SK-N-SH treated with all-trans-retinoic acid at 6 μM for 48 hours (cell line): Measurements from ENCODE around the gene DPYSL4.

Experiments used
- ATAC-seq: fragments of 200-7000 bp; cut with Tn5 transposase; 3 replicates; pipeline ENCODE4 v1.9.1; 2020; ENCODE audit warnings: mild to moderate bottlenecking, moderate library complexity
- ARNTL ChIP-seq: fragments of 450-650 bp; formaldehyde crosslinking; IDR thresholded peaks from 2 replicates; pipeline ENCODE4 v1.5.0; 2020; ENCODE audit warnings: low read depth, mild to moderate bottlenecking, moderate library complexity, borderline replicate concordance
- CSDC2 ChIP-seq: fragments of 250-450 bp; sonication (Bioruptor Pico); IDR thresholded peaks from 2 replicates; pipeline ENCODE4 v1.5.0; 2020; ENCODE audit warnings: mild to moderate bottlenecking, moderate library complexity
- ESRRG ChIP-seq: fragments of 250-450 bp; sonication (Bioruptor Pico); IDR thresholded peaks from 2 replicates; pipeline ENCODE4 v1.6.1; 2021; ENCODE audit warnings: mild to moderate bottlenecking
- GLIS3 ChIP-seq: fragments of 250-450 bp; sonication (Bioruptor Pico); IDR thresholded peaks from 2 replicates; pipeline ENCODE4 v1.5.0; 2020; ENCODE audit warnings: mild to moderate bottlenecking, moderate library complexity
- OSR1 ChIP-seq: fragments of 250-450 bp; sonication (Bioruptor Pico); IDR thresholded peaks from 2 replicates; pipeline ENCODE4 v1.8.0; 2022; ENCODE audit warnings: moderate library complexity, mild to moderate bottlenecking, inconsistent platforms
- PATZ1 ChIP-seq: fragments of 250-450 bp; sonication (Bioruptor Pico); IDR thresholded peaks from 2 replicates; pipeline ENCODE4 v1.8.0; 2020; ENCODE audit warnings: mild to moderate bottlenecking, moderate library complexity, borderline replicate concordance
- POU6F1 ChIP-seq: fragments of 250-450 bp; sonication (Bioruptor Pico); IDR thresholded peaks from 2 replicates; pipeline ENCODE4 v1.8.0; 2021; ENCODE audit warnings: low read depth, mild to moderate bottlenecking, moderate library complexity, borderline replicate concordance
- PPARA ChIP-seq: fragments of 250-450 bp; sonication (Bioruptor Pico); IDR thresholded peaks from 2 replicates; pipeline ENCODE4 v1.5.0; 2020; ENCODE audit warnings: mild to moderate bottlenecking, borderline replicate concordance
- RARB ChIP-seq: fragments of 250-450 bp; sonication (Bioruptor Pico); IDR thresholded peaks from 2 replicates; pipeline ENCODE4 v1.8.0; 2021; ENCODE audit warnings: mild to moderate bottlenecking, moderate library complexity
- SNAI2 ChIP-seq: fragments of 250-450 bp; sonication (Bioruptor Pico); IDR thresholded peaks from 2 replicates; pipeline ENCODE4 v1.5.0; 2020; ENCODE audit warnings: mild to moderate bottlenecking, moderate library complexity
- TCF4 ChIP-seq: fragments of 250-450 bp; sonication (Bioruptor Pico); IDR thresholded peaks from 2 replicates; pipeline ENCODE4 v1.8.0; 2021; ENCODE audit warnings: mild to moderate bottlenecking, moderate library complexity, borderline replicate concordance
- TOX ChIP-seq: fragments of 250-450 bp; sonication (Bioruptor Pico); IDR thresholded peaks from 2 replicates; pipeline ENCODE4 v1.8.0; 2021; ENCODE audit warnings: mild to moderate bottlenecking, moderate library complexity, borderline replicate concordance
- ZFP3 ChIP-seq: fragments of 250-450 bp; sonication (Bioruptor Pico); IDR thresholded peaks from 2 replicates; pipeline ENCODE4 v1.5.0; 2020; ENCODE audit warnings: mild to moderate bottlenecking, moderate library complexity
- ZFP30 ChIP-seq: fragments of 450-650 bp; formaldehyde crosslinking; IDR thresholded peaks from 2 replicates; pipeline ENCODE4 v1.5.0; 2022; ENCODE audit warnings: mild to moderate bottlenecking, moderate library complexity
- ZNF565 ChIP-seq: fragments of 450-650 bp; formaldehyde crosslinking; conservative IDR thresholded peaks from 2 replicates; pipeline ENCODE4 v1.5.0; 2020; ENCODE audit warnings: low read depth, mild to moderate bottlenecking, moderate library complexity
- ZNF70 ChIP-seq: fragments of 450-650 bp; formaldehyde crosslinking; IDR thresholded peaks from 2 replicates; pipeline ENCODE4 v1.5.0; 2020; ENCODE audit warnings: mild to moderate bottlenecking, moderate library complexity
- ZNF8 ChIP-seq: fragments of 450-650 bp; formaldehyde crosslinking; IDR thresholded peaks from 2 replicates; pipeline ENCODE4 v1.5.0; 2020; ENCODE audit warnings: mild to moderate bottlenecking, moderate library complexity
- TF ChIP-seq, protein P1 (sequence below): fragments of 250-450 bp; sonication (Bioruptor Pico); IDR thresholded peaks from 2 replicates; pipeline ENCODE4 v1.5.0; 2020; ENCODE audit warnings: mild to moderate bottlenecking, moderate library complexity
- TF ChIP-seq, protein P2 (sequence below): fragments of 250-450 bp; sonication (Bioruptor Pico); IDR thresholded peaks from 2 replicates; pipeline ENCODE4 v1.5.1; 2021; ENCODE audit warnings: mild to moderate bottlenecking, moderate library complexity

The DPYSL4 gene

DNA sequence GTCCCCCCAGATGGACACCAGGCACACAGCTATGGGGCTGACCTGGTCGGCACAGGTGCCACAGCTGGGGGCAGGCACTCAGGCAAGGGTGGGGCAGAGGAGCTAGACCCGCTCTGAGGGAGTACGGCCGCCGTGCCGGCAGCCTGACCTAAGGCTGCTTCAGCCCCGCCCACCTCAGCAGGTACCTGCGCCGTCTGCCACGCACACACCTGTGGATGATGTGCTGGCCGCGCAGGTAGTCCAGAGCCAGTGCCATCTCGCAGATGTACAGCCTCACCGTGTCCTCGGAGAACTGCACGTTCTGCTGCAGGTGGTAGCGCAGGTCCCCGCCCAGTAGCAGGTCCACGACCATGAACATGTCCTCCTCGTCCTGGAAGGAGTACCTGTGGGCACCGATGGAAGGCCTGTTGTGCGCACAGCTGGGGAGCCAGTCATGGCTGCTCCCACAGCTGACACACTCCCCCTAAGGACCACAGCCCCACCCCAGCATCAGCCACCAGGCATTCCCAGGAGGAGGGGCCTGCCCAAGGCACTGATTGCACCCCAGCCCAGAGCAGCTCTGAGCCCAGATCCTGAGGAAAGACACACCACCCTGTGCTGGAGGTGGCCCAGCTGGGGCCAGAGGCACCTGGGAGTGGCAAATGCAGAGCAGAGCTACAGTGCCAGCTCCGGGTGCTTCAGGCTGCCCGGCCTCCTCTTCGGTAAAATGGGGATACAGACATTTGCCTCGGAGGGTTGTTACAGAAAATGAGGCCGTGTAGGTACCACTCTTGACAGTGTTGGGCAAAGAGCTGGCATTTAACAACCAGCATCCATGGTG lies 40.0 kb downstream of the DPYSL4 start:
- TF ChIP-seq TCF4 (no peak), POU6F1 (no peak), PATZ1 (CRISPR knock-in tag) (no peak), TOX (CRISPR knock-in tag) (no peak), SNAI2 (CRISPR knock-in tag) (no peak), ZNF565 (CRISPR knock-in tag) (no peak), ARNTL (CRISPR knock-in tag) (no peak), OSR1 (no peak), GLIS3 (CRISPR knock-in tag) (no peak), ZFP30 (CRISPR knock-in tag) (no peak), ZFP3 (no peak), ESRRG (CRISPR knock-in tag) (no peak), PPARA (CRISPR knock-in tag) (no peak)
- TF ChIP-seq, protein P1, sequence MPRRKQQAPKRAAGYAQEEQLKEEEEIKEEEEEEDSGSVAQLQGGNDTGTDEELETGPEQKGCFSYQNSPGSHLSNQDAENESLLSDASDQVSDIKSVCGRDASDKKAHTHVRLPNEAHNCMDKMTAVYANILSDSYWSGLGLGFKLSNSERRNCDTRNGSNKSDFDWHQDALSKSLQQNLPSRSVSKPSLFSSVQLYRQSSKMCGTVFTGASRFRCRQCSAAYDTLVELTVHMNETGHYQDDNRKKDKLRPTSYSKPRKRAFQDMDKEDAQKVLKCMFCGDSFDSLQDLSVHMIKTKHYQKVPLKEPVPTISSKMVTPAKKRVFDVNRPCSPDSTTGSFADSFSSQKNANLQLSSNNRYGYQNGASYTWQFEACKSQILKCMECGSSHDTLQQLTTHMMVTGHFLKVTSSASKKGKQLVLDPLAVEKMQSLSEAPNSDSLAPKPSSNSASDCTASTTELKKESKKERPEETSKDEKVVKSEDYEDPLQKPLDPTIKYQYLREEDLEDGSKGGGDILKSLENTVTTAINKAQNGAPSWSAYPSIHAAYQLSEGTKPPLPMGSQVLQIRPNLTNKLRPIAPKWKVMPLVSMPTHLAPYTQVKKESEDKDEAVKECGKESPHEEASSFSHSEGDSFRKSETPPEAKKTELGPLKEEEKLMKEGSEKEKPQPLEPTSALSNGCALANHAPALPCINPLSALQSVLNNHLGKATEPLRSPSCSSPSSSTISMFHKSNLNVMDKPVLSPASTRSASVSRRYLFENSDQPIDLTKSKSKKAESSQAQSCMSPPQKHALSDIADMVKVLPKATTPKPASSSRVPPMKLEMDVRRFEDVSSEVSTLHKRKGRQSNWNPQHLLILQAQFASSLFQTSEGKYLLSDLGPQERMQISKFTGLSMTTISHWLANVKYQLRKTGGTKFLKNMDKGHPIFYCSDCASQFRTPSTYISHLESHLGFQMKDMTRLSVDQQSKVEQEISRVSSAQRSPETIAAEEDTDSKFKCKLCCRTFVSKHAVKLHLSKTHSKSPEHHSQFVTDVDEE (CRISPR knock-in tag): no peak
- no peak for ATAC-seq

DNA sequence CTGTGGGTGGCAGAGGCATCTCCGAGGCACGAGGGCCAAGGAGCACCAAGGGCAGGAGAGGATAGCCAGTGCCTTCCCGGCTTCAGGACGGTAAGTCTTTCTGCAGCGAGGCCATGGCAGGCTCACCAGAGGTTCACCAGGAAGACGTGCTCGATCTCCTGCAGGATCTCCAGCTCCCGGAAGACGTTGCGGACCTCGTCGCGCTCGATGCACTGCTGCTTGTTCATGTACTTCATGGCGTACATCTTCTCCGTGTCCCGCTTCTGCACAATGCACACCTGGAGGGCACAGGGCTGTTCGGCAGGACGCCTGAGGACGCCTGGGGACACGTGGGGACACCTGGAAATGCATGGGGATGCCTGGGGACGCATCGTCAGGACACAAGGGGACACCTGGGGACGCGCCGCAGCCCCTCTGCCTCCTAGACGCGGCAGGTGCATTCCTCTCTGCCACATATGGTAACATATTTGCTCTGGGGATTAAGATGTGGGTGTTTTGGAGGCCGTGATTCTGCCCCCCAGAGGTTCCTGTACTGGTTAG lies 41.2 kb downstream of the DPYSL4 start:
- TF ChIP-seq ZNF8 (CRISPR knock-in tag): no peak
- TF ChIP-seq PATZ1 (CRISPR knock-in tag): no peak
- TF ChIP-seq RARB: no peak
- TF ChIP-seq, protein P1 (CRISPR knock-in tag): no peak
- TF ChIP-seq TCF4: no peak
- no peak for TF ChIP-seq GLIS3 (CRISPR knock-in tag)
- TF ChIP-seq ZNF565 (CRISPR knock-in tag): no peak
- no peak for TF ChIP-seq ZFP30 (CRISPR knock-in tag)
- no peak for ATAC-seq

- no peak for ATAC-seq
- TF ChIP-seq TCF4 (no peak), GLIS3 (CRISPR knock-in tag) (no peak), OSR1 (no peak), PATZ1 (CRISPR knock-in tag) (no peak), ZNF70 (CRISPR knock-in tag) (no peak), ZFP3 (no peak), RARB (no peak), POU6F1 (no peak), CSDC2 (no peak), ZFP30 (CRISPR knock-in tag) (no peak)
- TF ChIP-seq, protein P2, sequence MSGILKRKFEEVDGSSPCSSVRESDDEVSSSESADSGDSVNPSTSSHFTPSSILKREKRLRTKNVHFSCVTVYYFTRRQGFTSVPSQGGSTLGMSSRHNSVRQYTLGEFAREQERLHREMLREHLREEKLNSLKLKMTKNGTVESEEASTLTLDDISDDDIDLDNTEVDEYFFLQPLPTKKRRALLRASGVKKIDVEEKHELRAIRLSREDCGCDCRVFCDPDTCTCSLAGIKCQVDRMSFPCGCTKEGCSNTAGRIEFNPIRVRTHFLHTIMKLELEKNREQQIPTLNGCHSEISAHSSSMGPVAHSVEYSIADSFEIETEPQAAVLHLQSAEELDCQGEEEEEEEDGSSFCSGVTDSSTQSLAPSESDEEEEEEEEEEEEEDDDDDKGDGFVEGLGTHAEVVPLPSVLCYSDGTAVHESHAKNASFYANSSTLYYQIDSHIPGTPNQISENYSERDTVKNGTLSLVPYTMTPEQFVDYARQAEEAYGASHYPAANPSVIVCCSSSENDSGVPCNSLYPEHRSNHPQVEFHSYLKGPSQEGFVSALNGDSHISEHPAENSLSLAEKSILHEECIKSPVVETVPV (CRISPR knock-in tag): no peak
Measured at GRCh38 chr10:132228616-132229015, 41.9 kb downstream of the DPYSL4 start.
